Measurements from ENCODE around the gene HMGA1. TPM values are rescaled to one million over a fixed set of nuclear protein-coding genes. Genes with fewer than 3 reads are reported as not detected.
A peak's percentile ranks its signal among the peaks of the same experiment; 100 is the strongest.

HMGA1 gene
- total and polyA plus RNA-seq, 2 of the 13 experiments (the other 11 are each of a cell fraction or from before 2014, with no cell fraction given) = 117 to 145 TPM

DNA sequence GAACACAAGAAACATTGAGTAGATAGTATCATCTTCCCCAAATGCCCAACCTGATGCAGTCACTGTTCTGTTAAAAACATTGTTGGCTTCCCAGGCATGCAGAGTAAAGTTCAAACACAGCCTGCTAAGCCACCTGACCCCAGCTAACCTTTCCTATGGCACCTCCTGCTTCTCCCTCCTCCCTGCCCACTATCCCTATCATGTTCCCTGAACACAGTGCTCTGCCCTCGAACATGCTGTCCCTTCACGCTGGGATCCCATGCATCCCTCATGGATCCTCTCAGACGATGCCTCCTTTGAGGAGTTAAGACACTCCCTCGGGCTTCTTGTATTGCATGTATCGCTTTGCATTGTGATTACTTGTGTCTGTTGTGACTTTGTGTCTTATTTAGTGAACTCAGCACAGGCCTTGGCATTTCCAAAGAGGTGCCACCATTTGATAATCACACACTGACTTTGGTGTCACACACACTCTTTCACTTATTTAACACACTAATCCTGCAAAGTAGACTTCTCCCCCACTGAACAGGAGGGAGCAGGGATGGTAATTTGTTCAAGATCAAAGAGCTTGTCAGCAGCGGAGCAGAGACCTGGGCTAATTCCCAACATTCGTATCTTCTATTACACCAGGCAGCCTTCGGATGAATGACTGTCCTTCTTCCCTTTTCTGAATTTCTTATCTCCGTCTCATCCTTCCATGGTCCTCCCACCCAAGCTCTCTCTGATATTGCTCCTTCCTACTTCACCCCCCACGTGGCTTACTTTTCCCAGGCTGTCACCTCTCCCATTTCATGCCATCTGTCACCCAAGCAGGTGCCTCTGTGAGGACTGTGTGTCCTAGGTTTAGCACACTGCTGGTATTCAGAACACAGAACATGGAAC is 40.4 kb downstream of the HMGA1 start (continued):
- TF ChIP-seq, protein P1, sequence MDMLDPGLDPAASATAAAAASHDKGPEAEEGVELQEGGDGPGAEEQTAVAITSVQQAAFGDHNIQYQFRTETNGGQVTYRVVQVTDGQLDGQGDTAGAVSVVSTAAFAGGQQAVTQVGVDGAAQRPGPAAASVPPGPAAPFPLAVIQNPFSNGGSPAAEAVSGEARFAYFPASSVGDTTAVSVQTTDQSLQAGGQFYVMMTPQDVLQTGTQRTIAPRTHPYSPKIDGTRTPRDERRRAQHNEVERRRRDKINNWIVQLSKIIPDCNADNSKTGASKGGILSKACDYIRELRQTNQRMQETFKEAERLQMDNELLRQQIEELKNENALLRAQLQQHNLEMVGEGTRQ (IDR thresholded peaks at IDR 0.05; ENCODE audit: low read depth, low read length) = 0 out of 2 replicates have a peak, but pooled peaks have one; percentile 17
- TF ChIP-seq, protein P1 (CRISPR knock-in tag; IDR thresholded peaks at IDR 0.05; ENCODE audit: borderline replicate concordance) = no peak
- TF ChIP-seq MTF2 (CRISPR knock-in tag; IDR thresholded peaks at IDR 0.05; ENCODE audit: borderline replicate concordance) (no peak), RBM22 (optimal IDR thresholded peaks at IDR 0.05; ENCODE audit: low read length) (peak; percentile 39), GATAD2A (CRISPR knock-in tag; IDR thresholded peaks at IDR 0.05) (peak; percentile 72; the same call in 1 of the 2 replicates), HNRNPL (IDR thresholded peaks at IDR 0.05; ENCODE audit: low read depth, low read length) (no peak), ZBTB8A (CRISPR knock-in tag; IDR thresholded peaks at IDR 0.05; ENCODE audit: borderline replicate concordance, low read depth) (no peak), SAP130 (CRISPR knock-in tag; IDR thresholded peaks at IDR 0.05; ENCODE audit: low read depth) (peak; percentile 61), KDM6A (CRISPR knock-in tag; IDR thresholded peaks at IDR 0.05; ENCODE audit: low read depth) (peak; percentile 37; the same call in 1 of the 2 replicates), ZNF616 (CRISPR knock-in tag; IDR thresholded peaks at IDR 0.05; ENCODE audit: low read depth) (no peak), RAD51 (IDR thresholded peaks at IDR 0.05; ENCODE audit: borderline replicate concordance) (no peak), ZNF225 (CRISPR knock-in tag; IDR thresholded peaks at IDR 0.05) (no peak), BRD4 (CRISPR knock-in tag; IDR thresholded peaks at IDR 0.05) (no peak), SCMH1 (CRISPR knock-in tag; IDR thresholded peaks at IDR 0.05; ENCODE audit: borderline replicate concordance) (no peak), RAD21 (CRISPR knock-in tag; IDR thresholded peaks at IDR 0.05) (no peak), SALL1 (CRISPR knock-in tag; IDR thresholded peaks at IDR 0.05) (peak; percentile 69), HDAC1 (CRISPR knock-in tag; IDR thresholded peaks at IDR 0.05) (0 out of 2 replicates have a peak, but pooled peaks have one; percentile 37)
- TF ChIP-seq, protein P2, sequence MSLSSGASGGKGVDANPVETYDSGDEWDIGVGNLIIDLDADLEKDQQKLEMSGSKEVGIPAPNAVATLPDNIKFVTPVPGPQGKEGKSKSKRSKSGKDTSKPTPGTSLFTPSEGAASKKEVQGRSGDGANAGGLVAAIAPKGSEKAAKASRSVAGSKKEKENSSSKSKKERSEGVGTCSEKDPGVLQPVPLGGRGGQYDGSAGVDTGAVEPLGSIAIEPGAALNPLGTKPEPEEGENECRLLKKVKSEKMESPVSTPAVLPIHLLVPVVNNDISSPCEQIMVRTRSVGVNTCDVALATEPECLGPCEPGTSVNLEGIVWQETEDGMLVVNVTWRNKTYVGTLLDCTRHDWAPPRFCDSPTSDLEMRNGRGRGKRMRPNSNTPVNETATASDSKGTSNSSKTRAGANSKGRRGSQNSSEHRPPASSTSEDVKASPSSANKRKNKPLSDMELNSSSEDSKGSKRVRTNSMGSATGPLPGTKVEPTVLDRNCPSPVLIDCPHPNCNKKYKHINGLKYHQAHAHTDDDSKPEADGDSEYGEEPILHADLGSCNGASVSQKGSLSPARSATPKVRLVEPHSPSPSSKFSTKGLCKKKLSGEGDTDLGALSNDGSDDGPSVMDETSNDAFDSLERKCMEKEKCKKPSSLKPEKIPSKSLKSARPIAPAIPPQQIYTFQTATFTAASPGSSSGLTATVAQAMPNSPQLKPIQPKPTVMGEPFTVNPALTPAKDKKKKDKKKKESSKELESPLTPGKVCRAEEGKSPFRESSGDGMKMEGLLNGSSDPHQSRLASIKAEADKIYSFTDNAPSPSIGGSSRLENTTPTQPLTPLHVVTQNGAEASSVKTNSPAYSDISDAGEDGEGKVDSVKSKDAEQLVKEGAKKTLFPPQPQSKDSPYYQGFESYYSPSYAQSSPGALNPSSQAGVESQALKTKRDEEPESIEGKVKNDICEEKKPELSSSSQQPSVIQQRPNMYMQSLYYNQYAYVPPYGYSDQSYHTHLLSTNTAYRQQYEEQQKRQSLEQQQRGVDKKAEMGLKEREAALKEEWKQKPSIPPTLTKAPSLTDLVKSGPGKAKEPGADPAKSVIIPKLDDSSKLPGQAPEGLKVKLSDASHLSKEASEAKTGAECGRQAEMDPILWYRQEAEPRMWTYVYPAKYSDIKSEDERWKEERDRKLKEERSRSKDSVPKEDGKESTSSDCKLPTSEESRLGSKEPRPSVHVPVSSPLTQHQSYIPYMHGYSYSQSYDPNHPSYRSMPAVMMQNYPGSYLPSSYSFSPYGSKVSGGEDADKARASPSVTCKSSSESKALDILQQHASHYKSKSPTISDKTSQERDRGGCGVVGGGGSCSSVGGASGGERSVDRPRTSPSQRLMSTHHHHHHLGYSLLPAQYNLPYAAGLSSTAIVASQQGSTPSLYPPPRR (CRISPR knock-in tag; IDR thresholded peaks at IDR 0.05; ENCODE audit: borderline replicate concordance) = no peak
- TF ChIP-seq, protein P3, sequence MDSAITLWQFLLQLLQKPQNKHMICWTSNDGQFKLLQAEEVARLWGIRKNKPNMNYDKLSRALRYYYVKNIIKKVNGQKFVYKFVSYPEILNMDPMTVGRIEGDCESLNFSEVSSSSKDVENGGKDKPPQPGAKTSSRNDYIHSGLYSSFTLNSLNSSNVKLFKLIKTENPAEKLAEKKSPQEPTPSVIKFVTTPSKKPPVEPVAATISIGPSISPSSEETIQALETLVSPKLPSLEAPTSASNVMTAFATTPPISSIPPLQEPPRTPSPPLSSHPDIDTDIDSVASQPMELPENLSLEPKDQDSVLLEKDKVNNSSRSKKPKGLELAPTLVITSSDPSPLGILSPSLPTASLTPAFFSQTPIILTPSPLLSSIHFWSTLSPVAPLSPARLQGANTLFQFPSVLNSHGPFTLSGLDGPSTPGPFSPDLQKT (CRISPR knock-in tag; IDR thresholded peaks at IDR 0.05; ENCODE audit: borderline replicate concordance) = no peak
- TF ChIP-seq, protein P4, sequence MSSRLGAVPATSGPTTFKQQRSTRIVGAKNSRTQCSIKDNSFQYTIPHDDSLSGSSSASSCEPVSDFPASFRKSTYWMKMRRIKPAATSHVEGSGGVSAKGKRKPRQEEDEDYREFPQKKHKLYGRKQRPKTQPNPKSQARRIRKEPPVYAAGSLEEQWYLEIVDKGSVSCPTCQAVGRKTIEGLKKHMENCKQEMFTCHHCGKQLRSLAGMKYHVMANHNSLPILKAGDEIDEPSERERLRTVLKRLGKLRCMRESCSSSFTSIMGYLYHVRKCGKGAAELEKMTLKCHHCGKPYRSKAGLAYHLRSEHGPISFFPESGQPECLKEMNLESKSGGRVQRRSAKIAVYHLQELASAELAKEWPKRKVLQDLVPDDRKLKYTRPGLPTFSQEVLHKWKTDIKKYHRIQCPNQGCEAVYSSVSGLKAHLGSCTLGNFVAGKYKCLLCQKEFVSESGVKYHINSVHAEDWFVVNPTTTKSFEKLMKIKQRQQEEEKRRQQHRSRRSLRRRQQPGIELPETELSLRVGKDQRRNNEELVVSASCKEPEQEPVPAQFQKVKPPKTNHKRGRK (CRISPR knock-in tag; IDR thresholded peaks at IDR 0.05) = no peak

Measured in HepG2 (cell line).